ENCODE results near the gene ASPSCR1.

DNA sequence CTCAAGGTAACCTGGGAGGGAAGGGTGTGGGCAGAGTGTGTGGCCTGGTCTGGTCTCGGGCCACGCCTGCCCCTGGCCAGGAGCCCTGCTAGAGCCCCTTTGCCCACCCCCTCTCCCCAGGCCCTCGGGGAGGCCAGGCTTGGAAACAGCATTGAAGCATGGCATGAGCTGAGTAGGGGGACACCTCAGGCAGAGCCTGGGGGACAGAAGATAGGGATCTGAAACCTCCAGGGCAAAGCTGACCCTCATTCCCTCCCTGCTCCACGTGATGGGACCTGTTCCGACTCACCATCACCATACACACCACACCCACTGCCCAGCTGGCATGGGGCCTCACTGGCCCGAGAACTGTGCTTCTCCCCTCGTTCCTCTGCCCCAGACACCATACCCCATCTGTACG lies 71.7 kb downstream of the ASPSCR1 start:
- no peak for TF ChIP-seq RAD21 (IDR thresholded peaks at IDR 0.05 in 1 of 2, conservative IDR thresholded peaks at IDR 0.05 in 1 of 2; ENCODE audit: low read depth in 2 of 2, low read length in 2 of 2)
- TF ChIP-seq POLR2A (IDR thresholded peaks at IDR 0.05; ENCODE audit: control extremely low read depth in 1 of 2, low read depth in 2 of 2, low read length in 2 of 2), result no peak
- TF ChIP-seq ZNF274 (IDR thresholded peaks at IDR 0.05; ENCODE audit: borderline replicate concordance, extremely low read depth, low read length), result no peak
- no peak for TF ChIP-seq SRF (IDR thresholded peaks at IDR 0.05; ENCODE audit: low read depth, low read length)
- TF ChIP-seq, protein P1, sequence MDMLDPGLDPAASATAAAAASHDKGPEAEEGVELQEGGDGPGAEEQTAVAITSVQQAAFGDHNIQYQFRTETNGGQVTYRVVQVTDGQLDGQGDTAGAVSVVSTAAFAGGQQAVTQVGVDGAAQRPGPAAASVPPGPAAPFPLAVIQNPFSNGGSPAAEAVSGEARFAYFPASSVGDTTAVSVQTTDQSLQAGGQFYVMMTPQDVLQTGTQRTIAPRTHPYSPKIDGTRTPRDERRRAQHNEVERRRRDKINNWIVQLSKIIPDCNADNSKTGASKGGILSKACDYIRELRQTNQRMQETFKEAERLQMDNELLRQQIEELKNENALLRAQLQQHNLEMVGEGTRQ (IDR thresholded peaks at IDR 0.05; ENCODE audit: low read length), result no peak
- TF ChIP-seq, protein P2, sequence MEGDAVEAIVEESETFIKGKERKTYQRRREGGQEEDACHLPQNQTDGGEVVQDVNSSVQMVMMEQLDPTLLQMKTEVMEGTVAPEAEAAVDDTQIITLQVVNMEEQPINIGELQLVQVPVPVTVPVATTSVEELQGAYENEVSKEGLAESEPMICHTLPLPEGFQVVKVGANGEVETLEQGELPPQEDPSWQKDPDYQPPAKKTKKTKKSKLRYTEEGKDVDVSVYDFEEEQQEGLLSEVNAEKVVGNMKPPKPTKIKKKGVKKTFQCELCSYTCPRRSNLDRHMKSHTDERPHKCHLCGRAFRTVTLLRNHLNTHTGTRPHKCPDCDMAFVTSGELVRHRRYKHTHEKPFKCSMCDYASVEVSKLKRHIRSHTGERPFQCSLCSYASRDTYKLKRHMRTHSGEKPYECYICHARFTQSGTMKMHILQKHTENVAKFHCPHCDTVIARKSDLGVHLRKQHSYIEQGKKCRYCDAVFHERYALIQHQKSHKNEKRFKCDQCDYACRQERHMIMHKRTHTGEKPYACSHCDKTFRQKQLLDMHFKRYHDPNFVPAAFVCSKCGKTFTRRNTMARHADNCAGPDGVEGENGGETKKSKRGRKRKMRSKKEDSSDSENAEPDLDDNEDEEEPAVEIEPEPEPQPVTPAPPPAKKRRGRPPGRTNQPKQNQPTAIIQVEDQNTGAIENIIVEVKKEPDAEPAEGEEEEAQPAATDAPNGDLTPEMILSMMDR (IDR thresholded peaks at IDR 0.05; ENCODE audit: control extremely low read depth in 1 of 3, insufficient read depth in 1 of 3, low read depth in 1 of 3, low read length in 3 of 3), result no peak
- TF ChIP-seq CHD2 (IDR thresholded peaks at IDR 0.05; ENCODE audit: low read length), result no peak
- no peak for TF ChIP-seq POLR2AphosphoS5 (IDR thresholded peaks at IDR 0.05; ENCODE audit: low read depth, low read length)
- TF ChIP-seq TAF1 (IDR thresholded peaks at IDR 0.05; ENCODE audit: low read depth, low read length), result no peak
- TF ChIP-seq JUN (IDR thresholded peaks at IDR 0.05; ENCODE audit: low read depth, low read length), result no peak
- no peak for TF ChIP-seq SP2 (IDR thresholded peaks at IDR 0.05; ENCODE audit: low read length)
- no peak for TF ChIP-seq GABPA (IDR thresholded peaks at IDR 0.05; ENCODE audit: borderline replicate concordance, insufficient read depth, low read length)
- TF ChIP-seq FOSL1 (IDR thresholded peaks at IDR 0.05; ENCODE audit: insufficient read depth, low read depth, low read length), result no peak
